Gastroesophageal sphincter (tissue), 3 donors: Measurements from ENCODE around the gene VAX1.

ENCODE experiments used
- CTCF ChIP-seq, 4 experiments: fragments of 200-600 bp in 2 of 4; fragments of 450-650 bp in 2 of 4; sonication (generic) in 1 of 4; IDR thresholded peaks; one replicate each; pipeline ENCODE4 v1.5.1; 2017 to 2019; ENCODE audit warnings: antibody characterized with exemption in 4 of 4, mild to moderate bottlenecking in 2 of 4, moderate library complexity in 2 of 4
- POLR2AphosphoS5 ChIP-seq: sonication (generic); formaldehyde crosslinking; IDR thresholded peaks from one replicate; pipeline ENCODE4 v1.6.1; 2017; ENCODE audit warnings: antibody characterized with exemption

GRCh38 chr10:117126034-117126433, 12.0 kb downstream of the VAX1 start:
- no peak for TF ChIP-seq CTCF (IDR thresholded peaks at IDR 0.05)
- no peak for TF ChIP-seq POLR2AphosphoS5
